Mesodermal cell (in vitro differentiated cells): ENCODE data around the gene UNC5C.

Source experiments
- H3K27ac ChIP-seq: 2 replicates; pipeline ENCODE4 v1.7.0; 2013; ENCODE audit warnings: mild to moderate bottlenecking, low read depth, low read length, moderate library complexity; ENCODE audit not compliant: severe bottlenecking
- H3K36me3 ChIP-seq: 2 replicates; pipeline ENCODE4 v1.7.1; 2013; ENCODE audit warnings: mild to moderate bottlenecking, low read length, moderate library complexity; ENCODE audit not compliant: control insufficient read depth, insufficient read depth
- H3K4me1 ChIP-seq: one replicate; pipeline ENCODE4 v1.7.1; 2013; ENCODE audit warnings: mild to moderate bottlenecking, low read length; ENCODE audit not compliant: insufficient read depth, control insufficient read depth, poor library complexity, severe bottlenecking
- H3K4me3 ChIP-seq: 2 replicates; pipeline ENCODE4 v1.7.0; 2013; ENCODE audit warnings: low read length, control low read depth, mild to moderate bottlenecking; ENCODE audit not compliant: insufficient read depth, poor library complexity, severe bottlenecking; ENCODE audit errors: extremely low read depth
- H3K9me3 ChIP-seq: 2 replicates; pipeline ENCODE4 v1.7.1; 2013; ENCODE audit warnings: mild to moderate bottlenecking, low read length, moderate library complexity; ENCODE audit not compliant: control insufficient read depth
- WGBS, 2 experiments: methylation state at CpG; one replicate each; pipeline ENCODE4 v1.1.5; 2013; ENCODE audit warnings: missing lambda C conversion rate in 2 of 2; ENCODE audit not compliant: insufficient coverage in 2 of 2; 5-methylcytosine and 5-hydroxymethylcytosine counted together

UNC5C gene

GRCh38 chr4:95251568-95251967 lies 297.2 kb downstream of the UNC5C start:
- Histone ChIP-seq H3K4me1 (no peaks in the 10 kb centered on the region), H3K27ac (no peak overlapping the region), H3K36me3 (peaks cover 9% of the 10 kb centered on the region), H3K9me3 (no peaks in the 10 kb centered on the region), H3K4me3 (no peak overlapping the region)
- 100% methylated on average over 1 of the region's 2 CpGs; no CpG with 5 or more reads in 1 of the 2 experiments for WGBS, 2 experiments

DNA sequence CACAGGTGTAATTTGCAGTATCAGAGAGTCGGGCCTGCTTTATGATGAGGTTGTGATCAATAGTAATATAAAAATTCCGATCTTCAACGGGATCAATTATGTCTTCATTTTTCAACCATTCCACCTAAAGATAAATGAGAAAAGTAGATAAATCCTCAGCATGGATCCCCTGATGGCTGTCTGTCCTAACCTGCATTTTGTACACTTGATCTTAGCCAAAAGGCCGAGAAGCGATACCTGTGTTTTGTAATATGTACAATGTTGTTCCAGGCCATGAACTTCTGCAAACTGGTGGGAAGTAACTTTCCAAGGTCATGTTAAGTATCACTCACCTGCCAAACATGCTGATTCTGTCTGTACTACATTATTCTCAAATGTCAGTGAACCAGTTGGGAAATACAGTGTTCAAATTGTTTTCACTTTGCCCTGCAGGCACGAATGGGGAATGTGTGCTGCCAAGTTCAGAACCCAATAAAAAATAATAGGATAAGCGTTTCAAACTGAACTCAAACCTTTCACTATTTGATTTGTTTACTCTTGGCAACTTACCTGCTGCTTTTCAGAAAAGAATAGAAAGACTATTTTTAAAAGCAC lies 298.1 kb downstream of the UNC5C start:
- Histone ChIP-seq H3K4me3 (no peak overlapping the region), H3K4me1 (no peaks in the 10 kb centered on the region), H3K36me3 (peaks cover 9% of the 10 kb centered on the region), H3K9me3 (no peaks in the 10 kb centered on the region), H3K27ac (no peak overlapping the region)
- 83% methylated on average over 4 of the region's 7 CpGs; no CpG with 5 or more reads in 1 of the 2 experiments for WGBS, 2 experiments

- Histone ChIP-seq H3K4me3 (no peak overlapping the region), H3K27ac (no peak overlapping the region), H3K4me1 (no peaks in the 10 kb centered on the region), H3K9me3 (no peaks in the 10 kb centered on the region), H3K36me3 (peaks cover 9% of the 10 kb centered on the region)
- 96 to 100% methylated on average over 1 to 3 of the region's 3 CpGs for WGBS, 2 experiments
These were observed 299.2 kb downstream of the UNC5C start for GRCh38 chr4:95249426-95250021.

GRCh38 chr4:95248720-95249425 lies 299.9 kb downstream of the UNC5C start:
- whole genome bisulfite sequencing, 2 experiments, result no CpG with 5 or more reads among the region's 1 CpG

GRCh38 chr4:95243892-95244291 lies 304.9 kb downstream of the UNC5C start:
- H3K4me1 ChIP-seq, result no peaks in the 10 kb centered on the region
- 88 to 100% methylated on average over 1 of the region's 1 CpG for WGBS, 2 experiments
- peaks cover 20% of the 10 kb centered on the region for H3K36me3 ChIP-seq
- H3K4me3 ChIP-seq, result no peak overlapping the region
- no peaks in the 10 kb centered on the region for H3K9me3 ChIP-seq
- no peak overlapping the region for H3K27ac ChIP-seq

More at GRCh38 chr4:95248720-95249425, 299.9 kb downstream of the UNC5C start:
- Histone ChIP-seq H3K36me3 (peaks cover 9% of the 10 kb centered on the region), H3K4me3 (no peak overlapping the region), H3K27ac (no peak overlapping the region), H3K9me3 (no peaks in the 10 kb centered on the region), H3K4me1 (no peaks in the 10 kb centered on the region)

DNA sequence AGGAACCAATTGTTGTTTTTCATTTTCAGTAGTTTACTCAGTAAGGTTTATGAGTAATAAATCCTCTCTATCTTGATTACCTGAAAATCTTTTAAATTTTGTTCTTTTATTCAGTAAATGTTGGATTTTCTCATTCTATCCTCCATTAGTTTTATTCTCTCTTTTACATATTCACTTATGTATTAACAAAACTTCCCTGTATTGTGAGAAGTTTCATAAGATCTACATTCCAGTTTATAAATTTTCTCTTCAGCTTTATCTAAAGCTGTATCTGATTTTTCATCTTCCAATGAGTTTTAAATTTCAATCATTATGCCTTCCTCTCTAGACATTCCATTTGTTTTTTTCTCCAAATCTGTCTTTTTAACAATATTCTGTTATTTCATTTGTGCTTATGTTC lies 310.2 kb downstream of the UNC5C start:
- no peaks in the 10 kb centered on the region for H3K9me3 ChIP-seq
- no peaks in the 10 kb centered on the region for H3K4me1 ChIP-seq
- no peak overlapping the region for H3K4me3 ChIP-seq
- H3K27ac ChIP-seq, result no peak overlapping the region
- H3K36me3 ChIP-seq, result peaks cover 16% of the 10 kb centered on the region

GRCh38 chr4:95232358-95233156 lies 316.2 kb downstream of the UNC5C start:
- Histone ChIP-seq H3K36me3 (no peaks in the 10 kb centered on the region), H3K27ac (no peak overlapping the region), H3K4me3 (no peak overlapping the region), H3K9me3 (no peaks in the 10 kb centered on the region), H3K4me1 (no peaks in the 10 kb centered on the region)
- WGBS, 2 experiments, result 92% methylated on average over 2 of the region's 7 CpGs

GRCh38 chr4:95231681-95232080 lies 317.1 kb downstream of the UNC5C start:
- Histone ChIP-seq H3K27ac (no peak overlapping the region), H3K4me3 (no peak overlapping the region), H3K36me3 (no peaks in the 10 kb centered on the region), H3K9me3 (no peaks in the 10 kb centered on the region), H3K4me1 (no peaks in the 10 kb centered on the region)

DNA sequence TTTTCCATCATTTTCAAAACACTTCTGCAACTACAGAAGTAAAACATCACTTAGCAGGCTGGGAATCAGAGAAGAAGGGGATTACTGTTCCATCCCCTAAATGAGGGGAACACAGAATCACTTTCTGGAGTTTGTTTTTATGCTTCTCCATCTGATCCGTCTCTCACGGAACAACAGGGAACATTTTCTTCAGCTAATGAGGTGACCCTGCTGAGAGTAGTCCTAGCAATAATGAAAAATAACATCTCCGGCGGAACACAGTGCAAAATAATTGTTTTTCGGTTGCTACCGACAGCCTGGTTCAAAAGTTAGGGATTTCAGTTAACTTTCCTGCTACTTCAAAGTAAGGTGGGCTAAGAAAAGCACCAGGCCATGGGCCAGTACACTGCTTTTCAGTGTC lies 322.9 kb downstream of the UNC5C start:
- WGBS, 2 experiments, result 89 to 96% methylated on average over 6 of the region's 6 CpGs
- H3K36me3 ChIP-seq, result no peaks in the 10 kb centered on the region
- H3K4me3 ChIP-seq, result no peak overlapping the region
- H3K9me3 ChIP-seq, result no peaks in the 10 kb centered on the region
- H3K4me1 ChIP-seq, result no peaks in the 10 kb centered on the region
- no peak overlapping the region for H3K27ac ChIP-seq

DNA sequence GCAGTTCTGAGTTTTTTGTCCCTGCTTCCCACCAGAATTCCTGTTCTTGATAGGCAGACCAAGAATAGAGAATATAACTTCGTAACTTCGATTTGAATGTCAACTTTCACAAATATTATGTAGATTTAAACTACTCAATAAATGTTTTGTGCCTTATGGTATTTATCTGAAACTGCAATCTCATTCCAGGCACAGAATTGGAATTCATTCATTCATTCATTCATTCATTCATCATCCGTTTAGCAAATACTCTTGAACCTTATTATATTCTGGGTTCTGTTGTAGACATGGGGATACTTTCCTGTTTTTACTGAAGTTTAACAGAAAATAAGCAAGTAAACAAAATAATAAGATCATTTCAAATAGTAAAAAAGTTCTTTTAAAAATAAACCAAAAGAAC lies 324.4 kb downstream of the UNC5C start:
- Histone ChIP-seq H3K4me3 (no peak overlapping the region), H3K36me3 (peaks cover 6% of the 10 kb centered on the region)
- no CpG with 5 or more reads among the region's 3 CpGs for WGBS, 2 experiments

More for the DNA sequence above, 324.4 kb downstream of the UNC5C start:
- no peaks in the 10 kb centered on the region for H3K4me1 ChIP-seq
- H3K9me3 ChIP-seq, result no peaks in the 10 kb centered on the region
- H3K27ac ChIP-seq, result no peak overlapping the region
